Mesenchymal stem cell (in vitro differentiated cells and primary cell): Measurements from ENCODE around the gene CD28.

Source experiments
- DNase-seq: peaks from one replicate; pipeline ENCODE4 v3.0.0-alpha.2; 2013
- H2AFZ ChIP-seq: one replicate; pipeline ENCODE4 v1.6.1; 2013; ENCODE audit warnings: low read depth, mild to moderate bottlenecking, control low read depth, inconsistent platforms, low read length, moderate library complexity
- H2AK5ac ChIP-seq: 2 replicates; pipeline ENCODE4 v1.6.1; 2013; ENCODE audit warnings: low read length, moderate library complexity, mild to moderate bottlenecking, inconsistent platforms; ENCODE audit not compliant: severe bottlenecking
- H2BK120ac ChIP-seq: one replicate; pipeline ENCODE4 v1.6.1; 2013; ENCODE audit warnings: low read depth, mild to moderate bottlenecking, inconsistent platforms, low read length, moderate library complexity
- H2BK12ac ChIP-seq, 2 experiments: one replicate each; pipeline ENCODE4 v1.6.1; 2013; ENCODE audit warnings: inconsistent platforms in 2 of 2, low read length in 2 of 2, mild to moderate bottlenecking in 2 of 2, moderate library complexity in 2 of 2, control low read depth in 1 of 2
- H2BK15ac ChIP-seq: one replicate; pipeline ENCODE4 v1.6.1; 2013; ENCODE audit warnings: mild to moderate bottlenecking, low read depth, inconsistent platforms; ENCODE audit not compliant: poor library complexity, severe bottlenecking
- H2BK5ac ChIP-seq: 2 replicates; pipeline ENCODE4 v1.6.1; 2013; ENCODE audit warnings: low read depth, mild to moderate bottlenecking, low read length, control low read depth, inconsistent platforms; ENCODE audit not compliant: poor library complexity, severe bottlenecking
- H3K14ac ChIP-seq, 2 experiments: one replicate each; pipeline ENCODE4 v1.6.1; 2013; ENCODE audit warnings: inconsistent platforms in 2 of 2, low read length in 2 of 2, control low read depth in 1 of 2, mild to moderate bottlenecking in 1 of 2, moderate library complexity in 1 of 2
- H3K18ac ChIP-seq, 2 experiments: one replicate each; pipeline ENCODE4 v1.6.1; 2013; ENCODE audit warnings: inconsistent platforms in 2 of 2, low read length in 2 of 2, control low read depth in 1 of 2, low read depth in 1 of 2, mild to moderate bottlenecking in 1 of 2
- H3K23ac ChIP-seq, 2 experiments: one replicate each; pipeline ENCODE4 v1.6.1; 2013; ENCODE audit warnings: inconsistent platforms in 2 of 2, low read length in 2 of 2, mild to moderate bottlenecking in 2 of 2, moderate library complexity in 2 of 2, control low read depth in 1 of 2
- H3K27ac ChIP-seq: 2 replicates; pipeline ENCODE4 v1.5.1; 2013; ENCODE audit warnings: mild to moderate bottlenecking, moderate library complexity, low read length, control low read depth, inconsistent platforms; ENCODE audit not compliant: poor library complexity, severe bottlenecking
- H3K27me3 ChIP-seq, 2 experiments: 2 replicates each; pipeline versions ENCODE4 v1.6.1 to v1.7.0; 2013; ENCODE audit warnings: low read length in 2 of 2, mild to moderate bottlenecking in 2 of 2, moderate library complexity in 2 of 2, control low read depth in 1 of 2, inconsistent platforms in 1 of 2; ENCODE audit not compliant: control insufficient read depth in 1 of 2, insufficient read depth in 1 of 2
- H3K36me3 ChIP-seq, 2 experiments: 2 replicates each; pipeline versions ENCODE4 v1.6.1 to v1.7.0; 2013; ENCODE audit warnings: low read length in 2 of 2, control low read depth in 1 of 2, inconsistent platforms in 1 of 2, low read depth in 1 of 2, mild to moderate bottlenecking in 1 of 2; ENCODE audit not compliant: insufficient read depth in 2 of 2, control insufficient read depth in 1 of 2
- H3K4ac ChIP-seq, 2 experiments: one replicate each; pipeline ENCODE4 v1.6.1; 2013; ENCODE audit warnings: inconsistent platforms in 2 of 2, low read length in 2 of 2, mild to moderate bottlenecking in 2 of 2, moderate library complexity in 2 of 2, control low read depth in 1 of 2, low read depth in 1 of 2
- H3K4me1 ChIP-seq: 2 replicates; pipeline ENCODE4 v1.6.1; 2013; ENCODE audit warnings: low read depth, low read length, control low read depth; ENCODE audit not compliant: control insufficient read depth, insufficient read depth
- H3K4me2 ChIP-seq: 2 replicates; pipeline ENCODE4 v1.6.1; 2013; ENCODE audit warnings: low read length, mild to moderate bottlenecking, inconsistent platforms; ENCODE audit not compliant: poor library complexity, severe bottlenecking
- H3K4me3 ChIP-seq, 2 experiments: 2 replicates each; pipeline versions ENCODE4 v1.5.1 to v1.7.0; 2013; ENCODE audit warnings: low read length in 2 of 2, mild to moderate bottlenecking in 2 of 2, control low read depth in 1 of 2, low read depth in 1 of 2; ENCODE audit not compliant: insufficient read depth in 1 of 2
- H3K79me1 ChIP-seq: replicated peaks from 2 replicates; pipeline ENCODE4 v1.6.1; 2013; ENCODE audit warnings: mild to moderate bottlenecking, control low read depth, low read length, inconsistent platforms; ENCODE audit not compliant: poor library complexity, severe bottlenecking
- H3K9ac ChIP-seq: 2 replicates; pipeline ENCODE4 v1.7.0; 2013; ENCODE audit warnings: mild to moderate bottlenecking, low read length, moderate library complexity
- H3K9me3 ChIP-seq: 2 replicates; pipeline ENCODE4 v1.7.0; 2013; ENCODE audit warnings: mild to moderate bottlenecking, low read length; ENCODE audit not compliant: control insufficient read depth
- H4K8ac ChIP-seq: one replicate; pipeline ENCODE4 v1.6.1; 2013; ENCODE audit warnings: inconsistent platforms, mild to moderate bottlenecking, low read length, moderate library complexity
- H4K91ac ChIP-seq: one replicate; pipeline ENCODE4 v1.6.1; 2013; ENCODE audit warnings: mild to moderate bottlenecking, low read length, inconsistent platforms
- WGBS: methylation state at CpG from one replicate; pipeline ENCODE4 v1.1.7; 2013; ENCODE audit warnings: mixed read lengths; 5-methylcytosine and 5-hydroxymethylcytosine counted together

CD28 gene

GRCh38 chr2:203685081-203685621, 21.3 kb upstream of the CD28 start:
- Histone ChIP-seq H4K91ac (no peak overlapping the region), H3K14ac (no peak overlapping the region), H3K18ac (peak overlapping the region in 1 of 2 experiments; percentile 77), H2AFZ (no peak overlapping the region), H3K4me2 (no peak overlapping the region), H2BK120ac (peak overlapping the region; percentile 64), H2BK15ac (no peak overlapping the region), H2AK5ac (no peak overlapping the region), H4K8ac (no peak overlapping the region), H2BK5ac (no peak overlapping the region), H3K9ac (peak overlapping the region; percentile 80), H3K27me3 (no peaks in the 10 kb centered on the region), H3K79me1 (no peaks in the 10 kb centered on the region), H3K9me3 (no peaks in the 10 kb centered on the region), H2BK12ac (peak overlapping the region; percentile 43 to 92), H3K23ac (no peak overlapping the region), H3K27ac (peak overlapping the region; percentile 61), H3K4me1 (peaks cover 6% of the 10 kb centered on the region), H3K4ac (peak overlapping the region; percentile 38 to 93), H3K36me3 (no peaks in the 10 kb centered on the region), H3K4me3 (no peak overlapping the region)
- WGBS = 5% methylated on average over 3 of the region's 5 CpGs
- DNase-seq = peak; percentile 94

GRCh38 chr2:203685789-203686420, 20.5 kb upstream of the CD28 start:
- Histone ChIP-seq H3K27ac (no peak overlapping the region), H3K4me1 (peaks cover 7% of the 10 kb centered on the region), H2BK120ac (peak overlapping the region; percentile 94), H3K9me3 (no peaks in the 10 kb centered on the region), H2BK5ac (no peak overlapping the region), H3K23ac (no peak overlapping the region), H2BK15ac (no peak overlapping the region), H3K27me3 (no peaks in the 10 kb centered on the region), H3K18ac (peak overlapping the region; percentile 10 to 22), H4K91ac (peak overlapping the region; percentile 47), H3K4me3 (no peak overlapping the region), H2BK12ac (peak overlapping the region; percentile 42 to 98), H3K36me3 (no peaks in the 10 kb centered on the region), H3K4ac (peak overlapping the region; percentile 12 to 39), H2AFZ (no peak overlapping the region), H3K4me2 (no peak overlapping the region), H3K14ac (no peak overlapping the region), H2AK5ac (no peak overlapping the region), H3K79me1 (no peaks in the 10 kb centered on the region), H4K8ac (no peak overlapping the region), H3K9ac (peak overlapping the region; percentile 80)
- DNase-seq = no peak
- 61% methylated on average over 2 of the region's 4 CpGs for WGBS

DNA sequence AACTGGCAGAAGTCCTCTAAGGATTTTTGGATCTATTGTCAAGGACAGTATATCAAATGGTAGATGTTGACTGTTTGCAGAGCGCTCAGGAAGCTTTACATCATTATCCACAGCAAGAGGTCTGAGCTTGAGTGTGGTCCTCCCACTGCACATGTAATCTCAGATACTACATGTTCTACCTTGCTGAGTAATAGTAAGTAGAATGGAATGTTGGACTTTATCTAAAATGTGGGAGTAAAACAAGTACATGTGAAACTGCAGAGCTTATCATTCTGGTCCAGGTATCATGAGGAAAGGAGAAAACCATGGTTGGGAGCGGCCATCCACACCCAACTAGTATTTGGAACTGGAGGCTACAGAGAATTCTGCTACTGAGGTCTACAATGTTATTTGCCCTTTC, 19.3 kb upstream of the CD28 start:
- WGBS = 70% methylated on average over 2 of the region's 2 CpGs
- no peak overlapping the region for H2AK5ac ChIP-seq
- no peak overlapping the region for H2AFZ ChIP-seq
- no peak overlapping the region for H4K8ac ChIP-seq
- H3K14ac ChIP-seq = no peak overlapping the region
- H3K9me3 ChIP-seq = no peaks in the 10 kb centered on the region
- no peak overlapping the region for H3K4me2 ChIP-seq
- H2BK12ac ChIP-seq = peak overlapping the region; percentile 46 to 74
- no peak overlapping the region for H3K9ac ChIP-seq
- no peak overlapping the region for H3K23ac ChIP-seq
- H3K4ac ChIP-seq = peak overlapping the region in 1 of 2 experiments; percentile 43
- H3K79me1 ChIP-seq = no peaks in the 10 kb centered on the region
- H2BK5ac ChIP-seq = no peak overlapping the region
- H3K27me3 ChIP-seq = no peaks in the 10 kb centered on the region
- H3K4me3 ChIP-seq = no peak overlapping the region
- H2BK15ac ChIP-seq = peak overlapping the region; percentile 70
- H3K18ac ChIP-seq = peak overlapping the region; percentile 14 to 37
- H3K36me3 ChIP-seq = no peaks in the 10 kb centered on the region
- DNase-seq = no peak
- H2BK120ac ChIP-seq = no peak overlapping the region
- H3K27ac ChIP-seq = no peak overlapping the region
- H4K91ac ChIP-seq = no peak overlapping the region
- H3K4me1 ChIP-seq = peaks cover 7% of the 10 kb centered on the region

- Histone ChIP-seq H4K91ac (no peak overlapping the region), H3K18ac (no peak overlapping the region), H3K14ac (no peak overlapping the region), H2AK5ac (no peak overlapping the region), H3K23ac (no peak overlapping the region), H3K27ac (no peak overlapping the region), H3K79me1 (no peaks in the 10 kb centered on the region), H3K9me3 (no peaks in the 10 kb centered on the region), H3K36me3 (no peaks in the 10 kb centered on the region), H2BK15ac (no peak overlapping the region), H3K4ac (no peak overlapping the region), H2BK5ac (no peak overlapping the region), H2BK12ac (no peak overlapping the region), H3K27me3 (no peaks in the 10 kb centered on the region), H3K9ac (peak overlapping the region; percentile 18), H2AFZ (no peak overlapping the region), H2BK120ac (no peak overlapping the region), H3K4me2 (no peak overlapping the region), H3K4me3 (no peak overlapping the region), H3K4me1 (peaks cover 7% of the 10 kb centered on the region), H4K8ac (no peak overlapping the region)
- WGBS = 37% methylated on average over 4 of the region's 4 CpGs
- DNase-seq = peak; percentile 68
Measured at GRCh38 chr2:203688798-203689197, 17.6 kb upstream of the CD28 start.
